ENCODE results near the gene PKNOX2. TPM values are rescaled to one million over a fixed set of nuclear protein-coding genes. Genes with fewer than 3 reads are reported as not detected.

The PKNOX2 gene
- total and polyA plus RNA-seq, 9 of the 15 experiments (the other 6 are each of a cell fraction or from before 2014, with no cell fraction given), result not detected

GRCh38 chr11:125173027-125173426 lies 8.5 kb downstream of the PKNOX2 start:
- H3K27me3 ChIP-seq (ENCODE audit: control insufficient read depth in 2 of 2, insufficient read depth in 2 of 2, low read length in 2 of 2), result peaks cover 44 to 75% of the 10 kb centered on the region in 2 experiments
- no peak overlapping the region for H3K27ac ChIP-seq (ENCODE audit: extremely low read depth, low read depth, low read length)
- no peaks in the 10 kb centered on the region for H3K79me2 ChIP-seq (ENCODE audit: control insufficient read depth, insufficient read depth, low read length)
- TF ChIP-seq ZNF232 (CRISPR knock-in tag; IDR thresholded peaks at IDR 0.05), result no peak
- TF ChIP-seq PHB2 (IDR thresholded peaks at IDR 0.05; ENCODE audit: low read depth), result no peak
- TF ChIP-seq YY1 (IDR thresholded peaks at IDR 0.05; ENCODE audit: borderline replicate concordance in 1 of 3, control insufficient read depth in 1 of 3, extremely low read depth in 1 of 3, insufficient read depth in 3 of 3, insufficient read length in 1 of 3, insufficient replicate concordance in 2 of 3, low read depth in 1 of 3, low read length in 2 of 3), result no peak
- TF ChIP-seq KDM2B (CRISPR knock-in tag; IDR thresholded peaks at IDR 0.05), result no peak
- TF ChIP-seq STAG1 (CRISPR knock-in tag; IDR thresholded peaks at IDR 0.05; ENCODE audit: borderline replicate concordance), result no peak
- TF ChIP-seq TBP (optimal IDR thresholded peaks at IDR 0.05; ENCODE audit: low read depth, low read length), result no peak
- no peak for TF ChIP-seq FOXK1 (CRISPR knock-in tag; IDR thresholded peaks at IDR 0.05; ENCODE audit: borderline replicate concordance)
- no peak for TF ChIP-seq EZH2 (IDR thresholded peaks at IDR 0.05; ENCODE audit: borderline replicate concordance, low read depth, low read length)
- TF ChIP-seq MBD1 (CRISPR knock-in tag; IDR thresholded peaks at IDR 0.05), result no peak
- TF ChIP-seq MTA3 (IDR thresholded peaks at IDR 0.05; ENCODE audit: borderline replicate concordance), result no peak
- TF ChIP-seq POLR2B (IDR thresholded peaks at IDR 0.05; ENCODE audit: low read depth, partially characterized antibody), result no peak
- TF ChIP-seq TAF15 (IDR thresholded peaks at IDR 0.05; ENCODE audit: low read depth, low read length), result no peak
- no peak for TF ChIP-seq SMAD3 (CRISPR knock-in tag; conservative IDR thresholded peaks at IDR 0.05)
- TF ChIP-seq, protein P1, sequence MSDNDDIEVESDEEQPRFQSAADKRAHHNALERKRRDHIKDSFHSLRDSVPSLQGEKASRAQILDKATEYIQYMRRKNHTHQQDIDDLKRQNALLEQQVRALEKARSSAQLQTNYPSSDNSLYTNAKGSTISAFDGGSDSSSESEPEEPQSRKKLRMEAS (CRISPR knock-in tag; IDR thresholded peaks at IDR 0.05), result no peak
- no peak for TF ChIP-seq IFI16 (CRISPR knock-in tag; IDR thresholded peaks at IDR 0.05)
- TF ChIP-seq HMBOX1 (IDR thresholded peaks at IDR 0.05), result no peak
- TF ChIP-seq EHMT2 (IDR thresholded peaks at IDR 0.05), result no peak
- intact Hi-C loops (cut with micrococcal nuclease), result no loop called here
- 0% methylated on average over 1 of the region's 1 CpG for WGBS (ENCODE audit: insufficient coverage, low coverage, missing lambda C conversion rate)
- H3K9me3 ChIP-seq (replicated peaks; ENCODE audit: control insufficient read depth, insufficient read depth, low read depth, low read length), result no peaks in the 10 kb centered on the region
- H3K4me1 ChIP-seq (replicated peaks in 1 of 2; ENCODE audit: control insufficient read depth in 2 of 2, insufficient read depth in 2 of 2, low read length in 2 of 2), result peaks cover 0 to 2% of the 10 kb centered on the region in 2 experiments; a peak in 2 of 5 replicates
- H4K20me1 ChIP-seq (replicated peaks; ENCODE audit: control insufficient read depth, insufficient read depth, low read length), result no peaks in the 10 kb centered on the region
- no peak overlapping the region for H3K4me2 ChIP-seq (ENCODE audit: insufficient read depth, low read length)
- no peaks in the 10 kb centered on the region for H3K36me3 ChIP-seq (ENCODE audit: control insufficient read depth, insufficient read depth, low read length)
- H2AFZ ChIP-seq (ENCODE audit: low read depth, low read length), result no peak overlapping the region
- BruUV-seq (replicated peaks), result no TSS peak
- in situ Hi-C loops (cut with MboI), result no loop called here
- FAIRE-seq (no peak), DNase-seq (ENCODE audit: extremely low read depth in 1 of 4, low spot score in 3 of 4) (no peak), ATAC-seq (no peak)
- ChIA-PET POLR2A (interaction anchor here (0.7 to 1.9 kb wide), 2 partner anchors 29 to 249 kb away, joined by 3 to 8 read pairs; no protein-coding TSS in a partner anchor), CTCF (ENCODE audit: low intra/inter-chr PET ratio) (no interaction called here)
- H3K9ac ChIP-seq (ENCODE audit: insufficient read depth in 1 of 2, low read depth in 2 of 2, low read length in 2 of 2), result no peak overlapping the region
- H3K9me1 ChIP-seq (ENCODE audit: control insufficient read depth, insufficient read depth, low read length), result peaks cover 3% of the 10 kb centered on the region
- H3K4me3 ChIP-seq, result no peak overlapping the region
